Panc1 (cell line): Measurements from ENCODE around the gene WNT3A. TPM values are rescaled to one million over a fixed set of nuclear protein-coding genes. Genes with fewer than 3 reads are reported as not detected.

ENCODE experiments used
- ATAC-seq: fragments of 200-7000 bp; cut with Tn5 transposase; 2 replicates; pipeline ENCODE4 v1.9.1; 2020; ENCODE audit warnings: mild to moderate bottlenecking, moderate library complexity
- BruUV-seq: library from RNA; stranded (reverse); fragments of 400-500 nt; replicated peaks from 2 replicates; lab custom pipeline; 2021; lab: Mats Ljungman, UMichigan
- CTCF ChIA-PET: fragments of 300-600 bp; sonication (Branson Sonifier 250); formaldehyde crosslinking; loops from one replicate; lab custom pipeline; 2022; ENCODE audit warnings: antibody characterized with exemption; lab: Charles Lee
- POLR2A ChIA-PET: fragments of 300-600 bp; sonication (Branson Sonifier 250); formaldehyde crosslinking; loops from one replicate; lab custom pipeline; 2022; ENCODE audit warnings: antibody characterized with exemption; lab: Charles Lee
- DNase-seq: peaks from one replicate; pipeline ENCODE4 v3.0.0-alpha.2; 2010; ENCODE audit warnings: low read depth, low spot score
- H3K27ac ChIP-seq: 2 replicates; pipeline ENCODE4 v1.5.1; 2011; ENCODE audit warnings: mild to moderate bottlenecking, low read length, inconsistent platforms
- H3K27me3 ChIP-seq: fragments of 200-500 bp; sonication (Bioruptor generic); 2 replicates; pipeline ENCODE4 v1.6.0; 2014; ENCODE audit warnings: low read length, inconsistent platforms; ENCODE audit not compliant: control insufficient read depth, insufficient read depth
- H3K36me3 ChIP-seq: fragments of 200-500 bp; sonication (Bioruptor generic); 2 replicates; pipeline ENCODE4 v1.5.1; 2014; ENCODE audit warnings: inconsistent platforms, mild to moderate bottlenecking, low read length, moderate library complexity; ENCODE audit not compliant: control insufficient read depth, insufficient read depth
- H3K4me1 ChIP-seq: 2 replicates; pipeline ENCODE4 v1.5.1; 2011; ENCODE audit warnings: inconsistent platforms, mild to moderate bottlenecking, low read length, moderate library complexity; ENCODE audit not compliant: control insufficient read depth, insufficient read depth
- H3K4me3 ChIP-seq, 2 experiments: 2 replicates each; pipeline ENCODE4 v1.5.1; 2011 to 2012; ENCODE audit warnings: low read depth in 2 of 2, low read length in 2 of 2, mild to moderate bottlenecking in 2 of 2, inconsistent platforms in 1 of 2, moderate library complexity in 1 of 2
- H3K9me3 ChIP-seq: fragments of 200-500 bp; sonication (Bioruptor generic); 2 replicates; pipeline ENCODE4 v1.5.1; 2014; ENCODE audit warnings: low read depth, mild to moderate bottlenecking, inconsistent platforms, low read length, moderate library complexity; ENCODE audit not compliant: control insufficient read depth, insufficient read depth
- POLR2AphosphoS5 ChIP-seq: IDR thresholded peaks from 2 replicates; pipeline ENCODE4 v1.6.1; 2012; ENCODE audit warnings: mild to moderate bottlenecking, low read depth, low read length, moderate library complexity
- SIN3A ChIP-seq: IDR thresholded peaks from 2 replicates; pipeline ENCODE4 v1.6.1; 2012; ENCODE audit warnings: low read depth, mild to moderate bottlenecking, low read length, moderate library complexity, borderline replicate concordance; ENCODE audit not compliant: insufficient read depth
- TCF7L2 ChIP-seq: IDR thresholded peaks from 2 replicates; pipeline ENCODE4 v1.6.1; 2011; ENCODE audit warnings: mild to moderate bottlenecking, low read depth, low read length, inconsistent platforms
- in situ Hi-C: cut with HindIII; loops from 2 replicates; pipeline ENCODE4 v1.10.0; 2016; ENCODE audit warnings: low sequenced_read_pairs, low pct_unique_long_range_greater_than_20kb
- intact Hi-C: fragments of 100-400 bp; cut with micrococcal nuclease; formaldehyde crosslinking; loops from one replicate; pipeline ENCODE4 v1.10.0; 2022; ENCODE audit not compliant: unreplicated experiment
- total RNA-seq: library from RNA; stranded (reverse); gene quantifications from one replicate; pipeline ENCODE4 v1.2.1, GENCODE V29; 2021; ENCODE audit not compliant: unreplicated experiment
- TF ChIP-seq, protein P1 (sequence below), 2 experiments: IDR thresholded peaks; 2 replicates each; pipeline ENCODE4 v1.6.1; 2011 to 2012; ENCODE audit warnings: low read depth in 2 of 2, control low read depth in 1 of 2, low read length in 1 of 2, mild to moderate bottlenecking in 1 of 2, moderate library complexity in 1 of 2; ENCODE audit not compliant: insufficient read depth in 1 of 2
- TF ChIP-seq, protein P2 (sequence below): fragments of 450-650 bp; IDR thresholded peaks from 2 replicates; pipeline ENCODE4 v1.5.1; 2017; ENCODE audit warnings: mild to moderate bottlenecking

Gene WNT3A
- total RNA-seq, 1 experiment from 2014 or later = not detected

DNA sequence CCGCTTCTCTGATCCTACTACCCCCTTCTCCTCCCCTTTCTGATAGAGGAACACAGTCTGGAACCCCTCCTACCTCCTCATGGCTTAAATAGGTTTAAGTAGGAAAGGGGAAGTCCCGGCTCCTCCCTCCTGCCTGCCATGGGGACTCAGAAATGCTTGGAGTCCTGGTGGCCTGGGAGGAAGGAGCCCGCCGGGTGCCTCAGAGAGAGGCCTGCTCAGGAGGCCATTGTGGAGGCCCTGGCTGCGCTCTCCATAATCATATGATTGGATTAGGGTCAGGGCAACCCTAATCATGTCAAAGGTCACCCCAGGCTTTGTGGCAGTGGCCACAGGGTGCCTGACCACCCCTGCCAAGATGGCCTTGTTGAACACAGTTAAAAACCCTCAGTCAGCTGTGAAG, 29.0 kb downstream of the WNT3A start:
- Histone ChIP-seq H3K4me3 (no peak overlapping the region), H3K27me3 (no peaks in the 10 kb centered on the region), H3K9me3 (no peaks in the 10 kb centered on the region), H3K4me1 (peaks cover 4% of the 10 kb centered on the region; the same call in 1 of the 2 replicates), H3K27ac (no peak overlapping the region), H3K36me3 (no peaks in the 10 kb centered on the region)
- CTCF ChIA-PET = interaction anchor here (0.6 kb wide), 2 partner anchors 423 to 668 kb away, joined by 3 read pairs; no protein-coding TSS in a partner anchor
- in situ Hi-C loops (no loop called here), intact Hi-C loops (no loop called here)
- POLR2A ChIA-PET = no interaction called here
- TF ChIP-seq, protein P1, sequence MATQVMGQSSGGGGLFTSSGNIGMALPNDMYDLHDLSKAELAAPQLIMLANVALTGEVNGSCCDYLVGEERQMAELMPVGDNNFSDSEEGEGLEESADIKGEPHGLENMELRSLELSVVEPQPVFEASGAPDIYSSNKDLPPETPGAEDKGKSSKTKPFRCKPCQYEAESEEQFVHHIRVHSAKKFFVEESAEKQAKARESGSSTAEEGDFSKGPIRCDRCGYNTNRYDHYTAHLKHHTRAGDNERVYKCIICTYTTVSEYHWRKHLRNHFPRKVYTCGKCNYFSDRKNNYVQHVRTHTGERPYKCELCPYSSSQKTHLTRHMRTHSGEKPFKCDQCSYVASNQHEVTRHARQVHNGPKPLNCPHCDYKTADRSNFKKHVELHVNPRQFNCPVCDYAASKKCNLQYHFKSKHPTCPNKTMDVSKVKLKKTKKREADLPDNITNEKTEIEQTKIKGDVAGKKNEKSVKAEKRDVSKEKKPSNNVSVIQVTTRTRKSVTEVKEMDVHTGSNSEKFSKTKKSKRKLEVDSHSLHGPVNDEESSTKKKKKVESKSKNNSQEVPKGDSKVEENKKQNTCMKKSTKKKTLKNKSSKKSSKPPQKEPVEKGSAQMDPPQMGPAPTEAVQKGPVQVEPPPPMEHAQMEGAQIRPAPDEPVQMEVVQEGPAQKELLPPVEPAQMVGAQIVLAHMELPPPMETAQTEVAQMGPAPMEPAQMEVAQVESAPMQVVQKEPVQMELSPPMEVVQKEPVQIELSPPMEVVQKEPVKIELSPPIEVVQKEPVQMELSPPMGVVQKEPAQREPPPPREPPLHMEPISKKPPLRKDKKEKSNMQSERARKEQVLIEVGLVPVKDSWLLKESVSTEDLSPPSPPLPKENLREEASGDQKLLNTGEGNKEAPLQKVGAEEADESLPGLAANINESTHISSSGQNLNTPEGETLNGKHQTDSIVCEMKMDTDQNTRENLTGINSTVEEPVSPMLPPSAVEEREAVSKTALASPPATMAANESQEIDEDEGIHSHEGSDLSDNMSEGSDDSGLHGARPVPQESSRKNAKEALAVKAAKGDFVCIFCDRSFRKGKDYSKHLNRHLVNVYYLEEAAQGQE (IDR thresholded peaks at IDR 0.05; ENCODE audit: insufficient read depth in 1 of 2, low read depth in 2 of 2, low read length in 1 of 2) = no peak
- TF ChIP-seq TCF7L2 = no peak
- TF ChIP-seq, protein P2, sequence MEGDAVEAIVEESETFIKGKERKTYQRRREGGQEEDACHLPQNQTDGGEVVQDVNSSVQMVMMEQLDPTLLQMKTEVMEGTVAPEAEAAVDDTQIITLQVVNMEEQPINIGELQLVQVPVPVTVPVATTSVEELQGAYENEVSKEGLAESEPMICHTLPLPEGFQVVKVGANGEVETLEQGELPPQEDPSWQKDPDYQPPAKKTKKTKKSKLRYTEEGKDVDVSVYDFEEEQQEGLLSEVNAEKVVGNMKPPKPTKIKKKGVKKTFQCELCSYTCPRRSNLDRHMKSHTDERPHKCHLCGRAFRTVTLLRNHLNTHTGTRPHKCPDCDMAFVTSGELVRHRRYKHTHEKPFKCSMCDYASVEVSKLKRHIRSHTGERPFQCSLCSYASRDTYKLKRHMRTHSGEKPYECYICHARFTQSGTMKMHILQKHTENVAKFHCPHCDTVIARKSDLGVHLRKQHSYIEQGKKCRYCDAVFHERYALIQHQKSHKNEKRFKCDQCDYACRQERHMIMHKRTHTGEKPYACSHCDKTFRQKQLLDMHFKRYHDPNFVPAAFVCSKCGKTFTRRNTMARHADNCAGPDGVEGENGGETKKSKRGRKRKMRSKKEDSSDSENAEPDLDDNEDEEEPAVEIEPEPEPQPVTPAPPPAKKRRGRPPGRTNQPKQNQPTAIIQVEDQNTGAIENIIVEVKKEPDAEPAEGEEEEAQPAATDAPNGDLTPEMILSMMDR = no peak
- no peak for TF ChIP-seq POLR2AphosphoS5
- no peak for TF ChIP-seq SIN3A
- ATAC-seq (no peak), DNase-seq (no peak)
- BruUV-seq = no TSS peak

DNA sequence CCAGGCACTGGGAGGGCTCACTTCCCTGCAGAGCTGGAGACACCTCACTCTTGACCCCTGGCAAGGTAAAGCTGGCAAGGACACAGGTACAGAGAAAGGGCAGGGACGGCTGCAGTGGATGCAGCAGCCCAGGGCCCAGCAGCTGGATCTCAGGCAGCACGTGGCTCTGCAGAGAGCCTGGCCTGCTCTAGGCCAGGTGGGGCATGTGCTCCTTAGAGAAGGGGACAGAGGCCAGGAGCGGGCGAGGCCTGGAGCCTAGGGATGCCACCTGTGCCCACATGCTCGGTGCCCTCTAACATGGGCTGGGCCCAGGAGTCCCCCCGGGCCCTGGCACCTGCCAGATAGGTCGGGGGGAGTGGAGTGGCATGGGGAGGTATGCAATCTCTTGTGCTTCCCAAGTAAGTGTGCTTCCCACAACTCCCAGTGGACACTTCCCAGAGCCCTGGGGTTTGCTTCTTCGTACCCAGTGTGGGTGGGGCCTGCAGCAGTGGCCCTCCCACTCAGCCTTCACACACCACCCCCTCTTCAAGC, 30.0 kb downstream of the WNT3A start:
- DNase-seq = no peak
- no peak overlapping the region for H3K4me3 ChIP-seq
- in situ Hi-C loops (no loop called here), intact Hi-C loops (no loop called here)
- no peak overlapping the region for H3K27ac ChIP-seq
- peaks cover 4% of the 10 kb centered on the region; the same call in 1 of the 2 replicates for H3K4me1 ChIP-seq
- no peaks in the 10 kb centered on the region for H3K9me3 ChIP-seq
- BruUV-seq = no TSS peak
- ATAC-seq = peak; percentile 71
- TF ChIP-seq, protein P1 (IDR thresholded peaks at IDR 0.05; ENCODE audit: insufficient read depth in 1 of 2, low read depth in 2 of 2, low read length in 1 of 2) = no peak
- TF ChIP-seq, protein P2 = no peak
- TF ChIP-seq SIN3A (no peak), TCF7L2 (no peak), POLR2AphosphoS5 (no peak)
- CTCF ChIA-PET = no interaction called here
- H3K27me3 ChIP-seq = no peaks in the 10 kb centered on the region
- POLR2A ChIA-PET = no interaction called here
- H3K36me3 ChIP-seq = no peaks in the 10 kb centered on the region
